ENCODE results near the gene USP24.

The USP24 gene

GRCh38 chr1:55181666-55182065 is 33.5 kb downstream of the USP24 start:
- no peak for TF ChIP-seq CTCF (IDR thresholded peaks at IDR 0.05; ENCODE audit: insufficient read depth, low read depth, low read length, missing control alignments)
- no peak for DNase-seq (ENCODE audit: low read depth)
- H3K4me3 ChIP-seq (ENCODE audit: low read length), result no peak overlapping the region

DNA sequence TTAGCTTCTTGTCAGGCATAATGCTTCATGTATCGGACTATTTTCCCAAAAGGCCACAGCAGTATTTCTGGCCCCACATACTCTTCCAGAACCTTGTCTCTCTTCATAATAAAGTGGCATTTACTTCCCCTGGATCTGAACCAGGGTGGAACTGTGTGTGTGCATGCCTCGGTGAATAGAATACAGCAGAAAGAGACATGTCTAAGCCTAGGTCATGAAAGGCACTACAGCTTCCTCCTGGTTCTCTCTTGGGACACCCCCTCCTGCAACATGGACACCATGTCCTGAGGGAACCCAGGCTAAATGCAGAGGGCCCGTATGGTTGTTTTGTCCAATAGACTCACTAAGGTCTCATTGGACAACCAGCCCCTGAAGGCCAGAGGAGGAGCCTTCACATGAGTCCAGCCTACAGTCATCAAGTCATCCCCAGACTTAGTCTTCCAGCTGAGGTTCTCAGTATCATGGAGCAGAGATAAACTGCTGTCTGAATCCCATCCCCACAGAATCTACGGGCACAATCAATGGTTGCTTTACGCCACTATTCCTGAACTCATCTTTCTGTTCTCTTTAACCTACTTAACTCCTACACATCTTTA is 35.0 kb downstream of the USP24 start:
- H3K4me3 ChIP-seq (ENCODE audit: low read length), result no peak overlapping the region
- DNase-seq (ENCODE audit: low read depth), result no peak
- no peak for TF ChIP-seq CTCF (IDR thresholded peaks at IDR 0.05; ENCODE audit: insufficient read depth, low read depth, low read length, missing control alignments)

GRCh38 chr1:55179177-55179835 is 35.9 kb downstream of the USP24 start:
- TF ChIP-seq CTCF (IDR thresholded peaks at IDR 0.05; ENCODE audit: insufficient read depth, low read depth, low read length, missing control alignments), result no peak
- H3K4me3 ChIP-seq (ENCODE audit: low read length), result no peak overlapping the region
- DNase-seq (ENCODE audit: low read depth), result no peak

- TF ChIP-seq CTCF (IDR thresholded peaks at IDR 0.05; ENCODE audit: insufficient read depth, low read depth, low read length, missing control alignments), result no peak
- no peak overlapping the region for H3K4me3 ChIP-seq (ENCODE audit: low read length)
- no peak for DNase-seq (ENCODE audit: low read depth)
Observed at GRCh38 chr1:55172687-55173086, 42.5 kb downstream of the USP24 start.

GRCh38 chr1:55172272-55172671 is 42.9 kb downstream of the USP24 start:
- DNase-seq (ENCODE audit: low read depth), result no peak
- no peak for TF ChIP-seq CTCF (IDR thresholded peaks at IDR 0.05; ENCODE audit: insufficient read depth, low read depth, low read length, missing control alignments)
- no peak overlapping the region for H3K4me3 ChIP-seq (ENCODE audit: low read length)

- DNase-seq (ENCODE audit: low read depth), result no peak
- TF ChIP-seq CTCF (IDR thresholded peaks at IDR 0.05; ENCODE audit: insufficient read depth, low read depth, low read length, missing control alignments), result no peak
Observed at GRCh38 chr1:55171694-55172093, 43.5 kb downstream of the USP24 start.

DNA sequence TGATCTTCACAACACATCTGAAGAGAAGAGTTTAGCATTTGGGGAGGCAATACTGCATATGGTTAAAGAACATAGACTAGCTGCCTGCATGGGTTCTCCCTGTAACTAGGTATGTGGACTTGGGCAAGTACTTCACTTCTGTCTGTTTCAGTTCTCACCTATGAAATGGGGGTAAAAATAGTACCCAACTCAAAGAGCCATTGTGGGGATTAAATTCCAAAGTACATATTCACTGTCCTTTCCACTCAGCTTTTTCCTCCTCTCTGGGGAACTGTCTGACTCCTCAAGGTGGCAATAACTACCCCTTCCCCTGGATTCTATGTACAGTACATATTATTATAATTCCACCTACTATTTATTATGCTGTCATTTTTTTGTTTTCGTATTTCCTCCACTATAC is 44.7 kb downstream of the USP24 start:
- no peak overlapping the region for H3K4me3 ChIP-seq (ENCODE audit: low read length)
- no peak for DNase-seq (ENCODE audit: low read depth)
- no peak for TF ChIP-seq CTCF (IDR thresholded peaks at IDR 0.05; ENCODE audit: insufficient read depth, low read depth, low read length, missing control alignments)

More at GRCh38 chr1:55171694-55172093, 43.5 kb downstream of the USP24 start:
- H3K4me3 ChIP-seq (ENCODE audit: low read length), result no peak overlapping the region

All from epithelial cell of esophagus (primary cell).